NCI-H146 treated with DMSO at 0.1 percent for 48 hours (cell line): Measurements from ENCODE around the gene XKR8.

Source experiments
- DNase-seq: peaks from one replicate; lab custom pipeline; 2025; ENCODE audit not compliant: unreplicated experiment; lab: John Stamatoyannopoulos, UW

XKR8 gene

DNA sequence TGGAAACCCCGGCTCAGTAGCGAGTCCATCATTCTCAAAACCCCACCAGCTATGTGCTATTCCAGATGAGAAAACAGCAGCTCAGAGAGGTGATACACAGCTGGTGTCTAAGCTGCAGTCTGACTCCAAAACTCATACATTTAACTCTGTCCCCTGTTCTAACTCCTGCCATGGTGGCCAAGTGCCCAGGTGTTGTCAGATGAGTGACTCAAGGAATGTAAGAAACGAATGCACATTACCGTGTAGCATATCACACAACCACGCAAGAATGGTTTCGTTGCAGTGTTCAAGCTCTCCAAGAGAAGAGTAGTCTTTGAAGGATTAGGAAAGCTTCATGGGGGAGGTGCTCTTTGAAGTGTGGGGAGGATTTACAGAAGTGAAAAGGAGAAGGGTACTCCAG is 4.7 kb upstream of the XKR8 start:
- no peak for DNase-seq

DNA sequence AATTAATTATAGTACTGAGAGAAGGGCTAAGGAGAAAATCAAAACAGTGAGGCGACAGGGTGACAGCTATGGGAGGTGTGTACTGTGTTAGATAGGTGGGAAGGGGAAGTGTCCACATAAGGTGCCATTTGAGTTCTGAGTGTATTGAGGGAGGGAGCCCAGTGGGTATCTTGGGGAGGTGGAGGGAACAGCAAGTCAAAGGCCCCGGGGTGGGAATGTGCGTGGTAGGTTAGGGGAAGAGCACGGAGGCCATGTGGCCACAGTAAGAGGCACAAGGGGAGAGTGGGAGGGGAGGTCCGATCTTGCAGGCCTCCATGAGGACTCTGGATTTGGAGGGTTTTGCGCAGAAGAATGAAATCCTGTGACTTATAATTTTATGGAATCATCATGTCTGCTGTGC is 3.0 kb upstream of the XKR8 start:
- no peak for DNase-seq

GRCh38 chr1:27957655-27958054 is 2.1 kb upstream of the XKR8 start:
- DNase-seq = no peak

- no peak for DNase-seq
Observed at GRCh38 chr1:27958513-27958912, 1.3 kb upstream of the XKR8 start.

GRCh38 chr1:27960762-27961645 is 1.2 kb downstream of the XKR8 start:
- DNase-seq = no peak

DNA sequence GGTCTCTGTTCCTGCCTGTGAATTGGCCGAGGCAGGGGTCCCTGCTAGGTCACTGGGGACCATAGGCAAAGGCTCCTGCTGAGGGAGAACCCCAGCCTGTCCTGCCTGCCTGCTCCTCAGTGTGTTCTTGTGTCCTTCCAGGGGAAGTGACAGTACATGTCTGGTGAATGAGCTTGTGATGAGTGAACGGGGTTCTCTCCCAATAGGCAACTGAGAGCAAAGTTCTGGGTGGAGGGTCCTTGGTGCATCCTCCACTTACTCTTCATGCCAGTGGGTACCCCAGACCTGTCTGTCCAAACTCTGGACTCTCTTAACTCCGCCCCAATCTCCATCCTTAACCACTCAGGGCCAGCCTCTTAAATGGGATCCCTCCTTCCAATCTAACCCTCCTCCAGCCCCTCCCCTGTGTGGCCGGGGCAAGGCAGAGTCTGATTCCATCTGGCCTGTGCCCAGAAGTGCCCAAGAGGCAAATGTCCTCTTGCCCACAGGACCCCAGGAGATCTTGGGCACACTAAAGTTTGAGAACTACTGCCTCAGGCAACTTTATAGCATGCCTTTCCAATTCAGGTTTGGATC is 2.0 kb downstream of the XKR8 start:
- no peak for DNase-seq

- no peak for DNase-seq
Observed at GRCh38 chr1:27963393-27963792, 3.6 kb downstream of the XKR8 start.

GRCh38 chr1:27966402-27967105 is 6.8 kb downstream of the XKR8 start:
- no peak for DNase-seq

DNA sequence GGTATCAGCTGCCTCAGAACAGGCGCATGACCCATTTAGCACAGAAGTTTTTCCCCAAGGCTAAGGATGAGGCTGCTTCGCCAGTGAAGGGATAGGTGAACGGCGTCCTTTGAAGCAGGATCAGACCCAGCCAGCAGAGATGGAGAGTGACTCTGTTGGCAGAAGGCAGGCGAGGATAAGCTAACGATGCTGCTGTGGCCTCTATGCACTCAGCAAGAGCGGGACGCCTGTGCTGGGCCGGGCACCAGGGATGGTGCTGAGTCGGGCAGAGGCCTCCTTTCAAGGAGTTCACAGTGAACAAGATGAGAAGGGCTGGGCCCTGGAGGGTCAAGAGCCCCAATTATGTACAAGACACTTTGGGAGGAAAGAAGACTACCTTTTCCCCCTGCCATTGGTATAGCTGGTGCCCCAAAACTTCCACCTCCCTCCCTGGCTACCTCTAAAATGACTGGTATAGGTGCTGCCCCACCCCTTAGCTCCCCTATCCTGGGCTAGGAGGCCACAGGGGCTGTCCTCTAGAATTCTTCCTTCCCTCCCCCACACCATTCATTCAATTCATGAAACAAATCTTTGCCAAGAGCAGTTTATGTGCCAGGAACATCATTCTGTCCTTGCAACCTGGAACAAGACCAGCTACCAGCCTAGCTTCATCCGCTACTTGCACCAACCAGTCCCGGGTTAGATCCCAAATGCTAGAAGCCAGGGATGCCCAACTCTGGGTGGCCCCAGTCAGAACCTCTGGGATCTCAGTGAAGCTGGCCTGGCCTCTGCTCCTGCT is 7.5 kb downstream of the XKR8 start:
- no peak for DNase-seq

DNA sequence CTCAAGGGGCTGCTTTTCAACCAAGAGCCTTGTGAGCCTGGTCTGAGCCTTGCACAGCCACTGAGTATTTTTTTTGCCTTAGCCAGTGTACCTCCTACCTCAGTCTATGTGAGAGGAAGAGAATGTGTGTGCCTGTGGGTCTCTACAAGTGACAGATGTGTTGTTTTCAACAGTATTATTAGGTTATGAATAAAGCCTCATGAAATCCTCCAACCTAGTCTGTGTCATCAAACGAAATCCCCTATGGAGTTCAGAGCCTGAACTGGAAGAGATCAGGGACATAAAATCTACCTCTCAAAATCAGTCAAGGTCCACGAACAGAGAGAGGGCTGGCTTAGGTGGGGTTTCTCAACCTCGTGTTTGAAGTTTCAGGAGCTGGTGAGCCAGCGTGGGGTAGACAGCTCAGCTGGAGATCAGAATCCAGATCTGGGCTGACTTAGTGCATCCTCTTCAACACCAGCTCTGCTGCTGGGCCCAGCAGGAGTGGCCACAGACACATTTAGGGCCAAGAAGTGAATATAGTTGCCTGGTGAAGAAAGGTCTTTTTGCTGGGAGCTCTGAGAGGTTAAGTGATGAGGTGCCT is 8.2 kb downstream of the XKR8 start:
- DNase-seq = no peak

GRCh38 chr1:27968692-27969091 is 8.9 kb downstream of the XKR8 start:
- no peak for DNase-seq

DNA sequence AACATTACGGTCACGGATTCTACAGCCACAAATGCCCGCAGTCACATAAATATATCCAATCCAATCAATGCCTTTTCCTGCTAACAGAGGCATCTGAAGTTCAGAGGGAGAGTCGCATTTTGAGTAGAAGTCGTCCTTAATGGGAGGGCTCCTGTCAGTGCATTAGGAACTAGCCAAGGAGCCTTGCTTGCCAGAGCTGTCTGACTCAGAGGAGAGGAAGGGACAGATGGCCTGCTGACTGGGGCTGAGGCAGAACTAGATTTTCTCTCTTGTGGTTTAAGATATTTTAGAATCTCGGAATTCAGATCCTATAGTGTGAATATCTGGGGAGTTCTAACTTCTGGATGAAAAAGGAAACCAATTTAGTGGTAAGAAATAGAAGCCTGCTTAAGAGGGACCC is 10.6 kb downstream of the XKR8 start:
- no peak for DNase-seq

- DNase-seq = peak; percentile 4
Observed at GRCh38 chr1:27971674-27972073, 11.9 kb downstream of the XKR8 start.

DNA sequence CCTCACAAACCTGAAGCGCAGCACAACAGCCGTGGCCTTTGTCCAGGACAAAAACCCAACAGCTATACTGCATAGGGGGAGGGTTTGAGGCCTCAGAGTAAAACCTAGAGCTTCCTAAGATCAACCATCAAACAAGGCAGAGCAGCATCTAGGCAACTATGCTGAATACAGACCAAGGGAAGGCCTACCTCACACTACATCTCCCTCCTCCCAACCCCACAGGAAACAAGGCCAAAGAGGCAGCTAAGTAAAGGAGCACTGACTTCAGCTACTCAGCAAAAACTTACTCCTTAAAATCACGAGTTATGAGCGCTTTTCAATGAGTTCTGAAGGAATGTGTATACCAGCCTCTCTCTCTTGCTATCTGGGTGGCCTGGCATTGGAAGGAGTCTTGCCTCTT is 12.4 kb downstream of the XKR8 start:
- DNase-seq = no peak

- DNase-seq = no peak
Observed at GRCh38 chr1:27973771-27974416, 14.1 kb downstream of the XKR8 start.

GRCh38 chr1:27974417-27974781 is 14.6 kb downstream of the XKR8 start:
- no peak for DNase-seq

- peak; percentile 1 for DNase-seq
Observed at GRCh38 chr1:27979151-27979858, 19.5 kb downstream of the XKR8 start.

- no peak for DNase-seq
Observed at GRCh38 chr1:27979859-27980201, 20.1 kb downstream of the XKR8 start.

DNA sequence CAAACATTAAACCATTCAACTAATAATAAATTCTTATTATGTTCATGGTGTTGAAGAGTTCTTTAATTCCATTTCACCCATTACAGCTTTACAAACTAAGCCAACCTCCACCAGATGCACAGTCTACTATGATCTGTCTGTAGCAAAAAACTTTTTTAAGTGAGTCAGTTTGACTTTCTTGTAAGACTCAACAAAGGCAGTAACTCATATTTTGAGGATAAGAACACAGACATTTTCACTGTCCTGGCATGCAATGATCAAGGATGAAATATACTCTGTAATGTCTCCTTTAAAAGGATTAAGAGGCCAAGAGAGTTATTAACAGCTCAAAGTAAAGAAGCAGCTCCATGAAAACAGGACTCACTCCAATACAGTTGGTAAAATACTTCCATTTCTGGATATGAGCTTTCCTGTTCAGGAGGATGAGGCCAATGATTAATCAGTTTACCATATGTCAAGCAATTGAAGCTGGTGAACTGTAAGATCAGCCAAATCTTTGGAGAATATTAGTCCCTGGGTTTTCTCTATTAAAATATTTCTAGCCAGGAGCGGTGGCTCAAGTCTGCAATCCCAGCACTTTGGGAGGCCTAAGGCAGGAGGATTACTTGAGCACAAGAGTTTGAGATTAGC is 20.6 kb downstream of the XKR8 start:
- DNase-seq = no peak

- DNase-seq = no peak
Observed at GRCh38 chr1:27981145-27981544, 21.4 kb downstream of the XKR8 start.
